ENCODE results near the gene LONRF2.
"Not testable (repeated sequence)": the region's sequence is repeated elsewhere in the genome, so short reads cannot be mapped to it uniquely, and the experiment has no call there.

LONRF2 gene

GRCh38 chr2:100344433-100344832 is 22.1 kb upstream of the LONRF2 start:
- H3K27me3 ChIP-seq (ENCODE audit: low read depth, low read length): no peaks in the 10 kb centered on the region
- H3K4me3 ChIP-seq (ENCODE audit: low read length): no peak overlapping the region
- no peak overlapping the region for H3K9ac ChIP-seq (ENCODE audit: low read length)
- no peak overlapping the region for H3K4me2 ChIP-seq (ENCODE audit: low read length)
- no peak overlapping the region for H3K27ac ChIP-seq (ENCODE audit: low read length)
- H3K4me1 ChIP-seq (ENCODE audit: low read length): no peaks in the 10 kb centered on the region
- no peaks in the 10 kb centered on the region for H3K79me2 ChIP-seq (ENCODE audit: low read length)
- H2AFZ ChIP-seq (ENCODE audit: low read depth, low read length): no peak overlapping the region
- no peaks in the 10 kb centered on the region for H3K9me3 ChIP-seq (ENCODE audit: insufficient read depth, low read length)
- no peak for TF ChIP-seq CTCF (IDR thresholded peaks at IDR 0.05; ENCODE audit: low read depth, low read length)
- TF ChIP-seq EZH2phosphoT487 (IDR thresholded peaks at IDR 0.05; ENCODE audit: low read depth): no peak
- no peaks in the 10 kb centered on the region for H4K20me1 ChIP-seq (ENCODE audit: insufficient read depth, low read length)
- H3K36me3 ChIP-seq (replicated peaks; ENCODE audit: low read depth, low read length): no peaks in the 10 kb centered on the region

DNA sequence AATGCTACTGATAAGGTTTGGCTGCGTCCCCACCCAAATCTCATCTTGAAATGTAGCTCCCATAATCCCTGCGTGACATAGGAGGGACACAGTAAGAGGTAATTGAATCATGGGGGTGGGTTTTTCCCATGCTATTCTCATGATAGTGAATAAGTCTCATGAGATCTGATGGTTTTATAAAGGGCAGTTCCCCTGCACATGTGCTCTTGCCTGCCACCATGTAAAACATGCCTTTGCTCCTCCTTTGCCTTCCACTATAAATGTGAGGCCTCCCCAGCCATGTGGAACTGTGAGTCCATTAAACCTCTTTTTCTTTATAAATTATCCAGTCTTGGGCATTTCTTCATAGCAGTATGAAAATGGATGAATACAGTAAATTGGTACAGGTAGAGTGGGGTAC is 20.2 kb upstream of the LONRF2 start:
- H4K20me1 ChIP-seq (ENCODE audit: insufficient read depth, low read length); H3K9me3 ChIP-seq (ENCODE audit: insufficient read depth, low read length); H3K4me3 ChIP-seq (ENCODE audit: low read length); H3K36me3 ChIP-seq (replicated peaks; ENCODE audit: low read depth, low read length); H2AFZ ChIP-seq (ENCODE audit: low read depth, low read length); H3K27ac ChIP-seq (ENCODE audit: low read length); H3K4me2 ChIP-seq (ENCODE audit: low read length); H3K4me1 ChIP-seq (ENCODE audit: low read length); H3K79me2 ChIP-seq (ENCODE audit: low read length); H3K27me3 ChIP-seq (ENCODE audit: low read depth, low read length); H3K9ac ChIP-seq (ENCODE audit: low read length): not testable (repeated sequence)

GRCh38 chr2:100339823-100340222 is 17.5 kb upstream of the LONRF2 start:
- no peak for TF ChIP-seq EZH2phosphoT487 (IDR thresholded peaks at IDR 0.05; ENCODE audit: low read depth)
- TF ChIP-seq CTCF (IDR thresholded peaks at IDR 0.05; ENCODE audit: low read depth, low read length): no peak
- Histone ChIP-seq H3K27me3 (ENCODE audit: low read depth, low read length) (no peaks in the 10 kb centered on the region), H3K9ac (ENCODE audit: low read length) (no peak overlapping the region), H3K27ac (ENCODE audit: low read length) (no peak overlapping the region), H4K20me1 (ENCODE audit: insufficient read depth, low read length) (no peaks in the 10 kb centered on the region), H3K36me3 (replicated peaks; ENCODE audit: low read depth, low read length) (no peaks in the 10 kb centered on the region), H3K4me1 (ENCODE audit: low read length) (no peaks in the 10 kb centered on the region), H3K4me2 (ENCODE audit: low read length) (no peak overlapping the region), H3K9me3 (ENCODE audit: insufficient read depth, low read length) (no peaks in the 10 kb centered on the region), H2AFZ (ENCODE audit: low read depth, low read length) (no peak overlapping the region), H3K4me3 (ENCODE audit: low read length) (no peak overlapping the region), H3K79me2 (ENCODE audit: low read length) (no peaks in the 10 kb centered on the region)

- H3K9ac ChIP-seq (ENCODE audit: low read length): no peak overlapping the region
- H3K36me3 ChIP-seq (replicated peaks; ENCODE audit: low read depth, low read length): no peaks in the 10 kb centered on the region
- no peaks in the 10 kb centered on the region for H3K4me1 ChIP-seq (ENCODE audit: low read length)
- no peaks in the 10 kb centered on the region for H3K9me3 ChIP-seq (ENCODE audit: insufficient read depth, low read length)
- no peaks in the 10 kb centered on the region for H4K20me1 ChIP-seq (ENCODE audit: insufficient read depth, low read length)
- no peaks in the 10 kb centered on the region for H3K79me2 ChIP-seq (ENCODE audit: low read length)
- no peak for TF ChIP-seq EZH2phosphoT487 (IDR thresholded peaks at IDR 0.05; ENCODE audit: low read depth)
- no peak for TF ChIP-seq CTCF (IDR thresholded peaks at IDR 0.05; ENCODE audit: low read depth, low read length)
- no peak overlapping the region for H3K4me3 ChIP-seq (ENCODE audit: low read length)
- no peak overlapping the region for H3K27ac ChIP-seq (ENCODE audit: low read length)
- H2AFZ ChIP-seq (ENCODE audit: low read depth, low read length): no peak overlapping the region
- H3K27me3 ChIP-seq (ENCODE audit: low read depth, low read length): no peaks in the 10 kb centered on the region
- H3K4me2 ChIP-seq (ENCODE audit: low read length): no peak overlapping the region
Measured at GRCh38 chr2:100334929-100335328, 12.6 kb upstream of the LONRF2 start.

DNA sequence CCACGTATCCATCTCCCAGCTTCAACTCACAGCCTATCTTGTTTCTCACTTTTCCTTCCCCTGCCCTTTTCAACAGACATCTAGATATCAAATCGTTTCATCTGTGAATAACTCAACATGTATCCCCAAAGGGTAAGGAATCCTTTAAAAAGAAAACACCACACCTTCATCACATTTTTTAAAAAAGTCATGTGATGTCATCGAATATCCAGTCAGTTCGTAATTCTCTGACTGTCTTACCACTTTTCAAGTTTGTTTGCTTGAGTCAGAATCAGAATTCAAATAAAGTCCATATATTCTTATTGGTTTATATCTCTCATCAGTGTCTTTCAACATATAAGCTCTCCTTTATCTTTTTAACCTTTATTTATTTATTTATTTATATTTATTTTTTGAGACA is 5.4 kb upstream of the LONRF2 start:
- Histone ChIP-seq H3K4me3 (ENCODE audit: low read length) (no peak overlapping the region), H4K20me1 (ENCODE audit: insufficient read depth, low read length) (no peaks in the 10 kb centered on the region), H3K4me1 (ENCODE audit: low read length) (no peaks in the 10 kb centered on the region), H3K4me2 (ENCODE audit: low read length) (no peak overlapping the region), H3K36me3 (replicated peaks; ENCODE audit: low read depth, low read length) (no peaks in the 10 kb centered on the region), H3K9ac (ENCODE audit: low read length) (no peak overlapping the region), H3K27ac (ENCODE audit: low read length) (no peak overlapping the region), H3K79me2 (ENCODE audit: low read length) (no peaks in the 10 kb centered on the region), H2AFZ (ENCODE audit: low read depth, low read length) (no peak overlapping the region), H3K27me3 (ENCODE audit: low read depth, low read length) (peaks cover 10% of the 10 kb centered on the region; the same call in 1 of the 2 replicates), H3K9me3 (ENCODE audit: insufficient read depth, low read length) (no peaks in the 10 kb centered on the region)
- TF ChIP-seq EZH2phosphoT487 (IDR thresholded peaks at IDR 0.05; ENCODE audit: low read depth) (no peak), CTCF (IDR thresholded peaks at IDR 0.05; ENCODE audit: low read depth, low read length) (no peak)

Data from OCI-LY3 (cell line).